Activated CD4-positive, alpha-beta T cell treated with anti-CD3 and anti-CD28 coated beads for 48 hours (primary cell): ENCODE data around the gene CNTN5.
"Not testable (repeated sequence)": the region's sequence is repeated elsewhere in the genome, so short reads cannot be mapped to it uniquely, and the experiment has no call there.

Experiments
- DNase-seq: peaks from one replicate; pipeline ENCODE4 v3.0.0-alpha.2; 2020

CNTN5 gene

GRCh38 chr11:100269516-100269915 is 1248.8 kb downstream of the CNTN5 start:
- no peak for DNase-seq

- no peak for DNase-seq
Observed at GRCh38 chr11:100273066-100273815, 1252.5 kb downstream of the CNTN5 start.

- DNase-seq = not testable (repeated sequence)
Observed at GRCh38 chr11:100274466-100274865, 1253.7 kb downstream of the CNTN5 start.

- no peak for DNase-seq
Observed at GRCh38 chr11:100294748-100295147, 1274.0 kb downstream of the CNTN5 start.

GRCh38 chr11:100296051-100296679 is 1275.4 kb downstream of the CNTN5 start:
- no peak for DNase-seq

- DNase-seq = no peak
Observed at GRCh38 chr11:100297516-100297915, 1276.8 kb downstream of the CNTN5 start.

GRCh38 chr11:100302824-100303223 is 1282.1 kb downstream of the CNTN5 start:
- no peak for DNase-seq

- no peak for DNase-seq
Observed at GRCh38 chr11:100303897-100304296, 1283.1 kb downstream of the CNTN5 start.

GRCh38 chr11:100308202-100308601 is 1287.5 kb downstream of the CNTN5 start:
- DNase-seq = no peak

- no peak for DNase-seq
Observed at GRCh38 chr11:100315946-100316345, 1295.2 kb downstream of the CNTN5 start.

GRCh38 chr11:100316952-100317351 is 1296.2 kb downstream of the CNTN5 start:
- DNase-seq = no peak

GRCh38 chr11:100319691-100320090 is 1298.9 kb downstream of the CNTN5 start:
- no peak for DNase-seq

GRCh38 chr11:100328626-100329340 is 1308.0 kb downstream of the CNTN5 start:
- no peak for DNase-seq

- DNase-seq = no peak
Observed at GRCh38 chr11:100329352-100329751, 1308.6 kb downstream of the CNTN5 start.

- no peak for DNase-seq
Observed at GRCh38 chr11:100336873-100337272, 1316.1 kb downstream of the CNTN5 start.

GRCh38 chr11:100338144-100338840 is 1317.5 kb downstream of the CNTN5 start:
- DNase-seq = no peak

GRCh38 chr11:100340466-100341319 is 1319.9 kb downstream of the CNTN5 start:
- DNase-seq = no peak

- no peak for DNase-seq
Observed at GRCh38 chr11:100353083-100353482, 1332.3 kb downstream of the CNTN5 start.

GRCh38 chr11:100354736-100355135 is 1334.0 kb downstream of the CNTN5 start:
- DNase-seq = no peak

- DNase-seq = no peak
Observed at GRCh38 chr11:100356035-100356434, 1335.3 kb downstream of the CNTN5 start.

GRCh38 chr11:100359281-100359680 is 1338.5 kb downstream of the CNTN5 start:
- DNase-seq = no peak

GRCh38 chr11:100367892-100368291 is 1347.1 kb downstream of the CNTN5 start:
- no peak for DNase-seq
